Calu3 (cell line): Measurements from ENCODE around the gene STIMATE. TPM values are rescaled to one million over a fixed set of nuclear protein-coding genes. Genes with fewer than 3 reads are reported as not detected.
A peak's percentile ranks its signal among the peaks of the same experiment; 100 is the strongest.

Source experiments
- BruUV-seq: library from RNA; stranded (reverse); fragments of 400-500 nt; replicated peaks from 2 replicates; lab custom pipeline; 2021; lab: Mats Ljungman, UMichigan
- CTCF ChIA-PET: fragments of 300-600 bp; sonication (Branson Sonifier 250); formaldehyde crosslinking; loops from one replicate; lab custom pipeline; 2022; ENCODE audit warnings: antibody characterized with exemption; lab: Charles Lee
- DNase-seq: peaks from one replicate; pipeline ENCODE4 v3.0.0; 2022
- H3K27ac Mint-ChIP-seq: one replicate; pipeline ENCODE4 v1.8.0; 2022; ENCODE audit warnings: mixed read lengths; ENCODE audit not compliant: unreplicated experiment
- H3K27me3 Mint-ChIP-seq: one replicate; pipeline ENCODE4 v1.8.0; 2022; ENCODE audit warnings: mixed read lengths; ENCODE audit not compliant: unreplicated experiment
- H3K36me3 Mint-ChIP-seq: one replicate; pipeline ENCODE4 v1.8.0; 2022; ENCODE audit warnings: mild to moderate bottlenecking, moderate library complexity, mixed read lengths; ENCODE audit not compliant: insufficient read depth, unreplicated experiment
- H3K4me1 Mint-ChIP-seq: one replicate; pipeline ENCODE4 v1.8.0; 2022; ENCODE audit warnings: mild to moderate bottlenecking, low read depth, mixed read lengths; ENCODE audit not compliant: unreplicated experiment
- H3K4me3 Mint-ChIP-seq: one replicate; pipeline ENCODE4 v1.8.0; 2022; ENCODE audit warnings: mild to moderate bottlenecking, low read depth, moderate library complexity, mixed read lengths; ENCODE audit not compliant: unreplicated experiment
- H3K9me3 Mint-ChIP-seq: one replicate; pipeline ENCODE4 v1.8.0; 2022; ENCODE audit warnings: low read depth, mixed read lengths; ENCODE audit not compliant: unreplicated experiment
- intact Hi-C: fragments of 100-400 bp; cut with micrococcal nuclease; formaldehyde crosslinking; loops from one replicate; pipeline ENCODE4 v1.10.0; 2022; ENCODE audit not compliant: unreplicated experiment
- total RNA-seq: library from RNA; stranded (reverse); gene quantifications from 2 replicates; pipeline ENCODE4 v1.2.3, GENCODE V29; 2022
- TF ChIP-seq, protein P1 (sequence below): fragments of 200-600 bp; IDR thresholded peaks from one replicate; pipeline ENCODE4 v1.8.0; 2022; ENCODE audit warnings: antibody characterized with exemption; ENCODE audit not compliant: unreplicated experiment

STIMATE gene
- total RNA-seq, 1 experiment from 2014 or later = 11.7 TPM

DNA sequence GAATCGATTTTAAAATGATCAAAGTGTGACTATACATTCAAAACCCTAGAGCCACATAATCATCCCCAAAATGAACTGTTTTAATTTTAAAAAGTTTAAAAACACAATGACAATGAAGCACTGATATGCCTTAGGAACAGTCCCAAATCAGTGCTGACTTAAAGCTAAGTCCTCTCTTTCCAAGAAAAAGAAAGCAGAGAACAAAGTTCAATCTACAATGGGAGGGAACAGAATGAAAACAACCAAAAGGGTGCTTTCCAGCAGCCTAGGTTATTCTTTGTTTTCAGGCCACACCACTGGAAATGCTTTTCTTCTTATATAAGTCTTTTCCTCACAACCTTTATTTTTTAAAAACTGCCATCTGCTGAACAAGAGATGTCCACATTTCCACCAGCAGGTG is 7.2 kb upstream of the STIMATE start:
- CTCF ChIA-PET = interaction anchor here (0.7 kb wide), 1 partner anchor 12 kb away, joined by 3 read pairs; no protein-coding TSS in a partner anchor
- H3K27me3 Mint-ChIP-seq = no peaks in the 10 kb centered on the region
- intact Hi-C loops = no loop called here
- H3K9me3 Mint-ChIP-seq = no peaks in the 10 kb centered on the region
- no TSS peak for BruUV-seq
- H3K4me1 Mint-ChIP-seq = no peaks in the 10 kb centered on the region
- no peak overlapping the region for H3K27ac Mint-ChIP-seq
- DNase-seq = no peak
- TF ChIP-seq, protein P1, sequence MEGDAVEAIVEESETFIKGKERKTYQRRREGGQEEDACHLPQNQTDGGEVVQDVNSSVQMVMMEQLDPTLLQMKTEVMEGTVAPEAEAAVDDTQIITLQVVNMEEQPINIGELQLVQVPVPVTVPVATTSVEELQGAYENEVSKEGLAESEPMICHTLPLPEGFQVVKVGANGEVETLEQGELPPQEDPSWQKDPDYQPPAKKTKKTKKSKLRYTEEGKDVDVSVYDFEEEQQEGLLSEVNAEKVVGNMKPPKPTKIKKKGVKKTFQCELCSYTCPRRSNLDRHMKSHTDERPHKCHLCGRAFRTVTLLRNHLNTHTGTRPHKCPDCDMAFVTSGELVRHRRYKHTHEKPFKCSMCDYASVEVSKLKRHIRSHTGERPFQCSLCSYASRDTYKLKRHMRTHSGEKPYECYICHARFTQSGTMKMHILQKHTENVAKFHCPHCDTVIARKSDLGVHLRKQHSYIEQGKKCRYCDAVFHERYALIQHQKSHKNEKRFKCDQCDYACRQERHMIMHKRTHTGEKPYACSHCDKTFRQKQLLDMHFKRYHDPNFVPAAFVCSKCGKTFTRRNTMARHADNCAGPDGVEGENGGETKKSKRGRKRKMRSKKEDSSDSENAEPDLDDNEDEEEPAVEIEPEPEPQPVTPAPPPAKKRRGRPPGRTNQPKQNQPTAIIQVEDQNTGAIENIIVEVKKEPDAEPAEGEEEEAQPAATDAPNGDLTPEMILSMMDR = no peak
- H3K4me3 Mint-ChIP-seq = no peak overlapping the region
- H3K36me3 Mint-ChIP-seq = peaks cover 5% of the 10 kb centered on the region

- no TSS peak for BruUV-seq
- no peak overlapping the region for H3K27ac Mint-ChIP-seq
- no peak for DNase-seq
- H3K36me3 Mint-ChIP-seq = peaks cover 5% of the 10 kb centered on the region
- H3K4me1 Mint-ChIP-seq = no peaks in the 10 kb centered on the region
- CTCF ChIA-PET = interaction anchor here (0.5 to 0.7 kb wide), 2 partner anchors 12 to 91 kb away, joined by 3 to 5 read pairs; no protein-coding TSS in a partner anchor
- no peaks in the 10 kb centered on the region for H3K27me3 Mint-ChIP-seq
- no peak overlapping the region for H3K4me3 Mint-ChIP-seq
- intact Hi-C loops = no loop called here
- TF ChIP-seq, protein P1 = no peak
- H3K9me3 Mint-ChIP-seq = no peaks in the 10 kb centered on the region
Observed at GRCh38 chr3:52904000-52904399, 6.7 kb upstream of the STIMATE start.

- H3K27ac Mint-ChIP-seq = peak overlapping the region; percentile 48
- H3K27me3 Mint-ChIP-seq = no peaks in the 10 kb centered on the region
- DNase-seq = no peak
- CTCF ChIA-PET = no interaction called here
- TF ChIP-seq, protein P1 = no peak
- no TSS peak for BruUV-seq
- H3K4me3 Mint-ChIP-seq = peak overlapping the region; percentile 83
- intact Hi-C loops = no loop called here
- H3K4me1 Mint-ChIP-seq = no peaks in the 10 kb centered on the region
- H3K9me3 Mint-ChIP-seq = no peaks in the 10 kb centered on the region
- H3K36me3 Mint-ChIP-seq = peaks cover 14% of the 10 kb centered on the region
Observed at GRCh38 chr3:52896613-52897012, 735 bp downstream of the STIMATE start.

GRCh38 chr3:52896151-52896550 is 1.2 kb downstream of the STIMATE start:
- H3K36me3 Mint-ChIP-seq = peaks cover 14% of the 10 kb centered on the region
- no peaks in the 10 kb centered on the region for H3K27me3 Mint-ChIP-seq
- TF ChIP-seq, protein P1 = no peak
- peak overlapping the region; percentile 48 for H3K27ac Mint-ChIP-seq
- intact Hi-C loops = no loop called here
- no peak for DNase-seq
- H3K4me3 Mint-ChIP-seq = peak overlapping the region; percentile 83
- no peaks in the 10 kb centered on the region for H3K4me1 Mint-ChIP-seq
- no peaks in the 10 kb centered on the region for H3K9me3 Mint-ChIP-seq
- CTCF ChIA-PET = no interaction called here
- no TSS peak for BruUV-seq
